LNCAP (cell line): ENCODE results near the gene APOBEC4.

Source experiments
- TF ChIP-seq, protein P1 (sequence below): fragments of 450-650 bp; IDR thresholded peaks from 2 replicates; pipeline ENCODE4 v1.5.1; 2017; ENCODE audit warnings: mild to moderate bottlenecking

Gene APOBEC4

DNA sequence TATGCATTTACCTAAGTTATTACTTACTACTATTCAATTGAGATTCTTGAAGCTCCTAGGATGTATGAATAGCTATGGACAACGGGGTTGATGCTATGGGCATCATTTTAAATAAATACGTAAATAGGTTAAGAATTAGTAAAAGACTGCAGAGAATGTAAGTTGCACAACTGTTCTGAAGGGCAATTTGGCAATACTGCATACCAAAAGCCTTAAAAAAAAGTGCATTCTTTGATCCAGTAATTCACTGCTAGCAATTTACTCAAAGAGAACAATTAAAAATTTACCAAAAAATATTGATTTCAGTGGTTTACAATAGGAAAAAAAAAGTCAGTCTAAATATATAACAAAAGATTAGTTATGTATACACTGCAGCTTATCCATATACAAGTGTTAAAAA is 21.0 kb downstream of the APOBEC4 start:
- TF ChIP-seq, protein P1, sequence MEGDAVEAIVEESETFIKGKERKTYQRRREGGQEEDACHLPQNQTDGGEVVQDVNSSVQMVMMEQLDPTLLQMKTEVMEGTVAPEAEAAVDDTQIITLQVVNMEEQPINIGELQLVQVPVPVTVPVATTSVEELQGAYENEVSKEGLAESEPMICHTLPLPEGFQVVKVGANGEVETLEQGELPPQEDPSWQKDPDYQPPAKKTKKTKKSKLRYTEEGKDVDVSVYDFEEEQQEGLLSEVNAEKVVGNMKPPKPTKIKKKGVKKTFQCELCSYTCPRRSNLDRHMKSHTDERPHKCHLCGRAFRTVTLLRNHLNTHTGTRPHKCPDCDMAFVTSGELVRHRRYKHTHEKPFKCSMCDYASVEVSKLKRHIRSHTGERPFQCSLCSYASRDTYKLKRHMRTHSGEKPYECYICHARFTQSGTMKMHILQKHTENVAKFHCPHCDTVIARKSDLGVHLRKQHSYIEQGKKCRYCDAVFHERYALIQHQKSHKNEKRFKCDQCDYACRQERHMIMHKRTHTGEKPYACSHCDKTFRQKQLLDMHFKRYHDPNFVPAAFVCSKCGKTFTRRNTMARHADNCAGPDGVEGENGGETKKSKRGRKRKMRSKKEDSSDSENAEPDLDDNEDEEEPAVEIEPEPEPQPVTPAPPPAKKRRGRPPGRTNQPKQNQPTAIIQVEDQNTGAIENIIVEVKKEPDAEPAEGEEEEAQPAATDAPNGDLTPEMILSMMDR, result no peak

GRCh38 chr1:183630748-183631147 is 22.4 kb downstream of the APOBEC4 start:
- TF ChIP-seq, protein P1, result no peak

GRCh38 chr1:183628537-183628936 is 24.6 kb downstream of the APOBEC4 start:
- TF ChIP-seq, protein P1, result no peak

DNA sequence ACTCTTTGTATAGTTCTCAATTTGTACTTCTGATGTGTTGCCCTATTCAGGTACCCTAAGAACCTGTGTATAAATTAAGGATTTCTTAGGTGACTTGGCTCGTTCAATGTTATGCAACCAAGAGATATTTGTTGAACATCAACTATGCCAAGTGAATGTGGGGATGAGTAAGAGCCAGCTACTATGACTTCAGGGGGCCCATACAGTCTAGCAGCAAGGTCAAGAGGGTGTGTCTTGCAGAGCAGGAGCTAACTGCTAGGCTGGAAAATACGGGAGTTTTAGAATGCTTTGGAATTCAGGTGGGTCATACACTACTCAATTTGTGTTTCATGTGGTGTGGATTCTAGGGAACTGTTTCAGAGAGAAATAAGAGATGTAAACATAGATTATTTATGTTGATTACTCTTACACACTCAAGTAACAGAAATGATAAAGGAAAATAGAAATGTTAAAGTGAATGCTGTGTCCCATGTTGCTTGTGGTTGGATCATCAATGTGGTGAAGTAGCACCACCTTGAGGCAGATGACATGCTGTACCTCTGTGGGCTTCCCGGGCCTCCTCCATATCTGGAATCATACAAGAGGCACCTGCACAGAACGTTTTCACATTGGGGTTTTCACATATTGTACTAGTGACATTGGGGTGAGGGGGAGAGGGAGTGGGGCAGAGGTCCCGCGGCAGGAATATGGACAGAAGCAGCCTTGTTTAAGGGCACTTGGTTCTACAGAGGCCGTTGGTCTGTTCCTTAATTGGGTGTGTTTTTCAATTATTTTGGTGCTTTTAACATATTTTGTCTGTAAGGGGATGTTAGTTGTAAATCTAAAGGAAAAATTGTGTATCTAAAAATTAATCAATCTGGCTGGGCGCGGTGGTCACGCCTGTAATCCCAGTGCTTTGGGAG is 30.0 kb downstream of the APOBEC4 start:
- TF ChIP-seq, protein P1, result peak; percentile 94

- TF ChIP-seq, protein P1, result no peak
Observed at GRCh38 chr1:183622013-183622412, 31.1 kb downstream of the APOBEC4 start.

DNA sequence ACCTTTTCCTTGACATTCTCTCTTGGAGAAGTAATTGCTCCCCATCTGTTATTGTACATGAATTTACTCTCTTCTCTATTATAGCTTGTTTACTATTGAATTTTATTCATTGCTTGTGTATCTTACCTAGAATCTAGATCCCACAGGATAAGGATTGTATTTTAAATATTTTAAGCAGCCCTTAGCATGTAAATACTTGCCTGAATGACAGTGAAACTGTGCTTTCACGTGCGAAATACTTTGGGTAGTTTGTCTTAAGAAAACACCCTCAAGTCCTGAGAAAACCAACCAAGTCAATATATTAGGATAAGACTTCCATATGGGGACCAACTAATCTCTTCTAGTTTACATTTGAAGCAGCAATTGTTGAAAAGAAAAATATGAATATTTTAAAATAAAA is 32.8 kb downstream of the APOBEC4 start:
- TF ChIP-seq, protein P1, result no peak

GRCh38 chr1:183619781-183620180 is 33.3 kb downstream of the APOBEC4 start:
- TF ChIP-seq, protein P1, result no peak
